Endometrium (tissue), 2 donors: ENCODE results near the gene ADGRD1.
"Not testable (repeated sequence)": the region's sequence is repeated elsewhere in the genome, so short reads cannot be mapped to it uniquely, and the experiment has no call there.

ENCODE experiments used
- FAIRE-seq: peaks from 2 replicates; lab custom pipeline; 2012; peaks lifted over from hg19 to GRCh38; lab: Jason Lieb, UNC
- donor health status: control.
- donor health status: control.

The ADGRD1 gene

DNA sequence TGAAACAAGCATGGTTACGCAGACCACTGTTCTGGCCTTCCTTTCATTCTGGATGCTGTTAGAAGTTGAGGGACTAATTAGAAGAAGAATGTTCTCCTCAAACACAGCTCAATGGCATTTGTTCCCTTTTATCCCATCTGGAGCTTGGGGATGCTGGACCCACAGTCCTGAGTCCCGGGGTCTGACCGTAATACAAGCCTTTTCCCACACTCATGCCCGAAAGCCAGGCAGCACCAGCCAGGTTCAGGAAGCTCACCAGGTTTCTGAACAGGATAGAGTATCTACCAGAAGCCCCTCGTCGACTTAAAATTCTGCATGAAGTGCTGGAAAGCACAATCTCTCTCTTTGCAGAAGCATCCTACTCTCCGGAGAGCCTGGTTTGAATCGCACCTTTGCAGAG is 165.6 kb downstream of the ADGRD1 start:
- not testable (repeated sequence) for FAIRE-seq

DNA sequence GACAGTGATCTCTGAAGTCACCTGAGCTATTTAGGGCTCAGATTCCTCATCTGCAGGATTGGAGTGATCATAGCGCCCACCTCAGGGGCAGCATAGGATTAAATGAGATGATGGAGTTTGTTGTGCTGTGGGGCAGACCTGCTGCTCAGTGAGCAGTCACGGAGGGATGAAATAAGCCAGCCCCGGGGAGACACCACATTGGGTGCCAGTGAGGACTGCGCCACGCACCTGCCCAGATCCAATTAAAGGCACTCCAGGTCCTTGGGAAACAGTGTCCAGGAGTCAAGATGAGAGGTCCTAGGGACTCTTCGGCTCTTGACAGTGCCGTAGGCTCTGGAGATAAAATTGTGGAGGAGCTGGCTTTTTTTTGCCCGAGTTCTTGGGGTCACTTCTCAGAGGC is 166.2 kb downstream of the ADGRD1 start:
- no peak for FAIRE-seq

DNA sequence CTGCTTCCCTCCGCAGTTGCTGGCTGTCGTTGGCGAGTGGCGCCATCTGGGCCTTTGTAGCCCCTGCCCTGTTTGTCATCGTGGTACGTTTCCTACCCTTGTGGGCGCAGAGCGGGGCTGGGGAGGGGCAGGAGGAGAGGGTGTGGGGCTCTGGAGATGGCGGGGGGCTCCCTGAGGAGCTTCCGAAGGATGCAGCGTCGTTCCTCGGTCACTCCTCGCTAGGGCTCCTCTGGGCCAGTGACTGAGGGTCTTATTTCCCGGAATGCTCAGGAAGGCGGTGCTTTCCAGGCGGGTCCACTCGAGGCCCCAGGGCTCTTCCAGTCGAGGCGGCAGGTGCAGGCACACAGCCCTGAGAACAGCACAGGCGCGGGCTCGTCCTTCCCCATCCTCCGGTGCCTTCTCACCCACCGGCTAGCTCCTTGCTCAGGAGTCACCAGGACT is 167.1 kb downstream of the ADGRD1 start:
- no peak for FAIRE-seq

GRCh38 chr12:131121705-131122405 is 168.1 kb downstream of the ADGRD1 start:
- no peak for FAIRE-seq

DNA sequence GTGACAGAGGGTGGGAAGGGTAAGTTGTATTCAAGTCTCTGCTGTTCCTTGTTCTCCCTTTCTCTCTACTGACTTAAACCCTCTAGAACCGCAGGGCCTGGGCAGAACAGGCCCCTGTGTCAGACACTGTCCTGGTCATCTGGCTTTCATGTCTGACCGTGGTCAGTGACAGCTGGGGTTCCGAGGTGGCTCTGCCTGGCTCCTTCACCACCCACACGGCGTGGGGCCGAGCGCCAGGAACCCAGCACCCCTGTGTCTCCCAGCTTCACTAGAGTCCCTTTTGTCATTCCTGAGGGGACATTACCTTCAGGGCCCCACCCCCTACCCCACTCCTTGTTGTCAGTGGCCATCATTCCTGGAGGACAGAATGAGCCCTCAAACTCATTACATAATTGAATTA is 168.9 kb downstream of the ADGRD1 start:
- no peak for FAIRE-seq

GRCh38 chr12:131123817-131124216 is 170.1 kb downstream of the ADGRD1 start:
- no peak for FAIRE-seq

GRCh38 chr12:131124487-131125280 is 171.0 kb downstream of the ADGRD1 start:
- no peak for FAIRE-seq

- no peak for FAIRE-seq
These were observed 173.0 kb downstream of the ADGRD1 start for GRCh38 chr12:131126662-131127173.

DNA sequence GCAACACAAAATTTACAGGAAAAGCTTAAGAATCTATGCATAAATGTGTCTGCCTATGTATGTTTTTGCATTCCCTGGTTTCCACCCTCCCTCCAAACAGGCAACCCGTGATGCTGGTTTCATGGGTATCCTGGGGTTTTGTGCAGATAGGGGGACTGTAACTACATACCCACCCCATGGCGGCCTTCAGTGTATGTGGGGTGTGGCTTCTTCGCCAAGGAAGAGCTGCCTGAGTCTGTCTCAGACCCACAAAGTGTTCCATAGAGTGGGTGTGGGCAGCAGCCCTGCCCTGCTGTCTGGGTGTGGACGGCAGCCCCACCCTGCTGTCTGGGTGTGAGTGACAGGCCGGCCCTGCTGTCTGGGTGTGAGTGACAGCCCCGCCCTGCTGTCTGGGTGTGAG is 174.8 kb downstream of the ADGRD1 start:
- no peak for FAIRE-seq

- not testable (repeated sequence) for FAIRE-seq
These were observed 175.4 kb downstream of the ADGRD1 start for GRCh38 chr12:131128966-131129619.

DNA sequence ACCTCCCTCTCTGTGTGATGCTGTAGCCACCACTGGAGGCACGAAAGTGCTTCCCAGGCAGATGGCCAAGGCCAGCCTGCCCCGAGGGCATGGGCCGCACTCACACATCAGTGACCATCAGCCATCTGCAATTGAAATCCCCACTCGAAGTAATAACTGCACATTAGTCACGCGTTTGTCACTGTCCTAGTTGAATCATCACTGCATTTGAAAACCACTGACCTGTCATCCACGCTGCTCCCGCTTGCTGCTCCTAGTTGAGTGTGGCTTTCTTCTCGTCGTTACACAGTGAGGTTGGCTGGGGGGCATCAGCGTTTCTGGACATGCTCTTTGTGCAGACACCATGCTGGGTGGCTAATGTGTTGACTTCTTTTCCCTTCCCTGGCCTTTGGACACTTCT is 176.1 kb downstream of the ADGRD1 start:
- no peak for FAIRE-seq

- FAIRE-seq, result no peak
These were observed 176.7 kb downstream of the ADGRD1 start for GRCh38 chr12:131130311-131130911.

DNA sequence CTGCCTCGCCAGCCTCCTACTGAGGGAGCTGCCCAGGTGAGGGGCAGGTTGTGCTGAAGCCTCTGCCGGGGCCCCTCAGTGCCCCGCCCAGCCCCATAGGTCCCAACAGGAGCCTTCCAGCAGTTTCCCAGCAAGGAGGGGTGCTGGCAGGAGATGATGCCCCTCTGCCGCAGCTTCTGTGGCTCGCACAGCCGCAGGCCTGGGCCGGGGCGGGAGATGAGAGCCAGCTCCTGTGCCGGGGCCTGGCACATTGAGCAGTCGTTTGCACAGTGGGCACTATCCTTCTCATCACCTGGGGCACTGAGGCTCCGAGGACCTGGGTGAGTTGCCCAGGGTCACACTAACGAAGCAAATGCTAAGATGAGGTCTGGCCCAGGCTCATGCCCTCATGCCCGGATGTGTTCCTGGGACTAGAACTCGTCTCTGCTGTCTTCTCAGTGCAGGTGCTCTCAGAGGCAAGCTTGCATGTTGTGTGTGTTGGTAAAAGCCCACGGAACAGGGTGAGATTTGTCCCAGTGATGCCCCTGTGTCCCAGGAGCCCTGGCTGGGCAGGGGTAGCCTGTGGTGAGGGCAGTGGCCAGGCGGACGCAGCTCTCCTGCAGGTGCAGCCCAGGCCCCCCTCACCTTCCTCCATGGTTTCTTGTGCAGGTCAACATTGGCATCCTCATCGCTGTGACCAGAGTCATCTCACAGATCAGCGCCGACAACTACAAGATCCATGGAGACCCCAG is 177.5 kb downstream of the ADGRD1 start:
- FAIRE-seq, result no peak

GRCh38 chr12:131131808-131132117 is 178.1 kb downstream of the ADGRD1 start:
- no peak for FAIRE-seq

DNA sequence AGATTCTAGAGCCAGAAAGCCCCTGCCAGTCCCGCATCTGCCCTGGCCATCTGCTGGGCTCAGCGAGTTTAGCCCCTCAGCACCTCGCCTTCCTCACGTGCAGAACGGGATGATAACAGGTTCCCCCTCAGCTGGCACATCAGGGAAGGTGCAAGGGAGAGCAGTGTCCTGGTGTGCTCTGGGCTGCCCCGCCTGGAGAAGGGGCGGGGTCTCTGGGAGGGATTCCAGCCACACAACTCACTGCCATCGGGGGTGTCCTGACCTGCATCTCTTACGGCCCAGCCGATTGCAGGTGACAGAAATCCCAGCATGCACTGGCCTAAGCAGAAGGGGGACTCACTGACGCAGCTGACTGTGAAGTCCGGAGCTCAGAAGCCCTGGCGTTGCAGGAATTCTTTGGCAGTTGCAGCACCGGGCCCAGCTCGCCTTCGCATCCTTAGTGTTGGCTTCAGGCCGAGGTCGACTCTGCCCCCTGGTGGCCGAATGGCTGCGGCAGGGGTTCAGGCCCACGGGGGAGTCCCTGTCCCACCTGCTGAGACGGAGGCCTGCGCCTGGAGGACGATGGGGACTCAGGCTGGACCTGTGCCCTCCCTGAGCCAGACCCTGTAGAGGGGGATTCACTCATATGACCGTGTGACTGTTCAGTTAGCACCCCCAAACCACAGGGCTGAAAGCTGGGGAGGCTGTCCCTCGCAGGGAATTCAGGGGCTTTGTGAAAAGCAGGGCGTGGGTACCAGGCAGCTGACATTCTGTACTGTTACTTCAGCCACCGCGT is 178.6 kb downstream of the ADGRD1 start:
- no peak for FAIRE-seq

GRCh38 chr12:131133015-131133905 is 179.6 kb downstream of the ADGRD1 start:
- FAIRE-seq, result no peak

GRCh38 chr12:131133994-131134393 is 180.3 kb downstream of the ADGRD1 start:
- no peak for FAIRE-seq

GRCh38 chr12:131134523-131135310 is 181.0 kb downstream of the ADGRD1 start:
- FAIRE-seq, result no peak

- no peak for FAIRE-seq
These were observed 181.6 kb downstream of the ADGRD1 start for GRCh38 chr12:131135311-131135785.
